Breast epithelium (tissue), 4 donors: ENCODE measurements around the gene LCE2A. TPM values are rescaled to one million over a fixed set of nuclear protein-coding genes. Genes with fewer than 3 reads are reported as not detected.

Source experiments
- DNase-seq, 2 donors: peaks; one replicate each; pipeline ENCODE4 v3.0.0-alpha.2; 2019; ENCODE audit warnings: low spot score in 2 of 2
- H3K27ac ChIP-seq, 2 donors: fragments of 200-600 bp; sonication (generic) in 1 of 2; one replicate each; pipeline ENCODE4 v1.5.1; 2016 to 2019; ENCODE audit warnings: mild to moderate bottlenecking in 1 of 2
- H3K27me3 ChIP-seq, 2 donors: fragments of 200-600 bp; sonication (generic) in 1 of 2; one replicate each; pipeline versions ENCODE4 v1.5.1 to v1.6.0; 2017 to 2019; ENCODE audit warnings: control low read depth in 1 of 2, mild to moderate bottlenecking in 1 of 2
- H3K36me3 ChIP-seq: fragments of 200-600 bp; one replicate; pipeline ENCODE4 v1.5.1; 2019
- H3K4me1 ChIP-seq, 2 donors: fragments of 200-600 bp; sonication (generic); one replicate each; pipeline ENCODE4 v1.5.1; 2016 to 2019; ENCODE audit warnings: control low read depth in 1 of 2
- H3K4me3 ChIP-seq, 3 donors: fragments of 200-600 bp; sonication (generic); 1 replicate in 2 of 3; 2 replicates in 1 of 3; pipeline ENCODE4 v1.5.1; 2016 to 2019; ENCODE audit warnings: mild to moderate bottlenecking in 3 of 3, moderate library complexity in 2 of 3
- H3K9me3 ChIP-seq, 2 donors: fragments of 200-600 bp; sonication (generic) in 1 of 2; one replicate each; pipeline ENCODE4 v1.5.1; 2016 to 2019; ENCODE audit warnings: control low read depth in 1 of 2
- CTCF ChIP-seq, 3 donors: fragments of 450-650 bp; IDR thresholded peaks; one replicate each; pipeline ENCODE4 v1.5.1; 2016 to 2017; ENCODE audit warnings: antibody characterized with exemption in 3 of 3, mild to moderate bottlenecking in 3 of 3, moderate library complexity in 3 of 3
- POLR2A ChIP-seq: fragments of 450-650 bp; IDR thresholded peaks from one replicate; pipeline ENCODE4 v1.6.1; 2016; ENCODE audit warnings: antibody characterized with exemption, mild to moderate bottlenecking, moderate library complexity
- POLR2AphosphoS5 ChIP-seq, 3 donors: sonication (generic); formaldehyde crosslinking; IDR thresholded peaks; one replicate each; pipeline ENCODE4 v1.6.1; 2017; ENCODE audit warnings: antibody characterized with exemption in 3 of 3
- intact Hi-C: fragments of 100-400 bp; cut with DNase I; formaldehyde crosslinking; loops from one replicate; pipeline ENCODE4 v1.15.1; 2023; ENCODE audit warnings: low total_unique reads
- total RNA-seq, 3 donors: library from RNA; depleted of rRNA; stranded (reverse); fragments of >200 nt; gene quantifications; one replicate each; pipeline ENCODE4 v1.1.0, GENCODE V29; 2016

LCE2A gene
- total RNA-seq, 3 donors from 2014 or later: not detected

- Histone ChIP-seq H3K27ac (no peak overlapping the region), H3K4me1 (no peaks in the 10 kb centered on the region), H3K36me3 (no peaks in the 10 kb centered on the region), H3K9me3 (no peaks in the 10 kb centered on the region), H3K27me3 (peaks cover 0 to 7% of the 10 kb centered on the region in 2 donors), H3K4me3 (no peak overlapping the region)
- DNase-seq: no peak
- intact Hi-C loops: no loop called here
- no peak for TF ChIP-seq POLR2AphosphoS5 (IDR thresholded peaks at IDR 0.05)
- TF ChIP-seq CTCF (IDR thresholded peaks at IDR 0.05): no peak
- no peak for TF ChIP-seq POLR2A
Observed at GRCh38 chr1:152739841-152740240, 41.7 kb downstream of the LCE2A start.

- no peaks in the 10 kb centered on the region for H3K4me1 ChIP-seq
- intact Hi-C loops: no loop called here
- no peak for TF ChIP-seq POLR2AphosphoS5 (IDR thresholded peaks at IDR 0.05)
- no peak for TF ChIP-seq POLR2A
- TF ChIP-seq CTCF (IDR thresholded peaks at IDR 0.05): no peak
- H3K9me3 ChIP-seq: no peaks in the 10 kb centered on the region
- peaks cover 0 to 7% of the 10 kb centered on the region in 2 donors for H3K27me3 ChIP-seq
- no peak overlapping the region for H3K27ac ChIP-seq
- H3K4me3 ChIP-seq: no peak overlapping the region
- DNase-seq: no peak
- no peaks in the 10 kb centered on the region for H3K36me3 ChIP-seq
Observed at GRCh38 chr1:152741656-152742055, 43.5 kb downstream of the LCE2A start.

- H3K9me3 ChIP-seq: no peaks in the 10 kb centered on the region
- DNase-seq: no peak
- intact Hi-C loops: no loop called here
- no peaks in the 10 kb centered on the region for H3K4me1 ChIP-seq
- no peak overlapping the region for H3K4me3 ChIP-seq
- no peak overlapping the region for H3K27ac ChIP-seq
- no peaks in the 10 kb centered on the region for H3K27me3 ChIP-seq
- TF ChIP-seq POLR2A: no peak
- TF ChIP-seq POLR2AphosphoS5 (IDR thresholded peaks at IDR 0.05): no peak
- TF ChIP-seq CTCF (IDR thresholded peaks at IDR 0.05): no peak
- no peaks in the 10 kb centered on the region for H3K36me3 ChIP-seq
Observed at GRCh38 chr1:152743371-152744145, 45.4 kb downstream of the LCE2A start.

- Histone ChIP-seq H3K9me3 (no peaks in the 10 kb centered on the region), H3K4me1 (no peaks in the 10 kb centered on the region), H3K36me3 (no peaks in the 10 kb centered on the region), H3K27ac (no peak overlapping the region), H3K27me3 (no peaks in the 10 kb centered on the region), H3K4me3 (no peak overlapping the region)
- no peak for TF ChIP-seq CTCF (IDR thresholded peaks at IDR 0.05)
- TF ChIP-seq POLR2A: no peak
- TF ChIP-seq POLR2AphosphoS5 (IDR thresholded peaks at IDR 0.05): no peak
- no peak for DNase-seq
- intact Hi-C loops: no loop called here
Observed at GRCh38 chr1:152745289-152745704, 47.2 kb downstream of the LCE2A start.

GRCh38 chr1:152745765-152746444 is 47.8 kb downstream of the LCE2A start:
- intact Hi-C loops: no loop called here
- no peak overlapping the region for H3K27ac ChIP-seq
- H3K36me3 ChIP-seq: no peaks in the 10 kb centered on the region
- no peak overlapping the region for H3K4me3 ChIP-seq
- DNase-seq: no peak
- H3K4me1 ChIP-seq: no peaks in the 10 kb centered on the region
- no peak for TF ChIP-seq POLR2A
- no peak for TF ChIP-seq POLR2AphosphoS5 (IDR thresholded peaks at IDR 0.05)
- TF ChIP-seq CTCF (IDR thresholded peaks at IDR 0.05): no peak
- H3K9me3 ChIP-seq: no peaks in the 10 kb centered on the region
- no peaks in the 10 kb centered on the region for H3K27me3 ChIP-seq
